ENCODE measurements around the gene RBM19.

The RBM19 gene

GRCh38 chr12:113899561-113900471 is 66.3 kb downstream of the RBM19 start:
- DNase-seq, result peak; percentile 38

- DNase-seq, result no peak
Observed at GRCh38 chr12:113899042-113899560, 67.0 kb downstream of the RBM19 start.

GRCh38 chr12:113898466-113898865 is 67.7 kb downstream of the RBM19 start:
- DNase-seq, result no peak

GRCh38 chr12:113897406-113897805 is 68.7 kb downstream of the RBM19 start:
- no peak for DNase-seq

GRCh38 chr12:113896841-113897240 is 69.3 kb downstream of the RBM19 start:
- DNase-seq, result no peak

- no peak for DNase-seq
Observed at GRCh38 chr12:113896194-113896593, 69.9 kb downstream of the RBM19 start.

GRCh38 chr12:113895176-113895575 is 70.9 kb downstream of the RBM19 start:
- DNase-seq, result no peak

- DNase-seq, result no peak
Observed at GRCh38 chr12:113894697-113895096, 71.4 kb downstream of the RBM19 start.

- no peak for DNase-seq
Observed at GRCh38 chr12:113893221-113893620, 72.9 kb downstream of the RBM19 start.

- DNase-seq, result no peak
Observed at GRCh38 chr12:113892556-113892955, 73.6 kb downstream of the RBM19 start.

- DNase-seq, result no peak
Observed at GRCh38 chr12:113891739-113892520, 74.2 kb downstream of the RBM19 start.

GRCh38 chr12:113891167-113891692 is 74.9 kb downstream of the RBM19 start:
- DNase-seq, result no peak

GRCh38 chr12:113889891-113890581 is 76.1 kb downstream of the RBM19 start:
- DNase-seq, result no peak

GRCh38 chr12:113889076-113889475 is 77.0 kb downstream of the RBM19 start:
- DNase-seq, result no peak

- DNase-seq, result no peak
Observed at GRCh38 chr12:113888435-113888834, 77.7 kb downstream of the RBM19 start.

- DNase-seq, result no peak
Observed at GRCh38 chr12:113887906-113888305, 78.2 kb downstream of the RBM19 start.

- no peak for DNase-seq
Observed at GRCh38 chr12:113886721-113887120, 79.4 kb downstream of the RBM19 start.

GRCh38 chr12:113884392-113884791 is 81.7 kb downstream of the RBM19 start:
- no peak for DNase-seq

GRCh38 chr12:113882690-113883089 is 83.4 kb downstream of the RBM19 start:
- DNase-seq, result no peak

- no peak for DNase-seq
Observed at GRCh38 chr12:113880988-113881962, 84.8 kb downstream of the RBM19 start.

- DNase-seq, result no peak
Observed at GRCh38 chr12:113880326-113880725, 85.8 kb downstream of the RBM19 start.

GRCh38 chr12:113879658-113880057 is 86.5 kb downstream of the RBM19 start:
- DNase-seq, result no peak
